Tibial nerve (tissue), 3 donors: ENCODE measurements around the gene EPG5.

Source experiments
- POLR2A ChIP-seq, 2 donors: fragments of 450-650 bp; IDR thresholded peaks; one replicate each; pipeline ENCODE4 v1.6.1; 2017; ENCODE audit warnings: antibody characterized with exemption in 2 of 2, mild to moderate bottlenecking in 2 of 2, moderate library complexity in 2 of 2
- TF ChIP-seq, protein P1 (sequence below), 5 experiments: fragments of 200-600 bp in 3 of 5; fragments of 450-650 bp in 2 of 5; sonication (generic) in 3 of 5; IDR thresholded peaks; one replicate each; pipeline ENCODE4 v1.5.1; 2016 to 2019; ENCODE audit warnings: antibody characterized with exemption in 5 of 5, mild to moderate bottlenecking in 3 of 5, moderate library complexity in 2 of 5

- TF ChIP-seq POLR2A (IDR thresholded peaks at IDR 0.05): no peak
- TF ChIP-seq, protein P1, sequence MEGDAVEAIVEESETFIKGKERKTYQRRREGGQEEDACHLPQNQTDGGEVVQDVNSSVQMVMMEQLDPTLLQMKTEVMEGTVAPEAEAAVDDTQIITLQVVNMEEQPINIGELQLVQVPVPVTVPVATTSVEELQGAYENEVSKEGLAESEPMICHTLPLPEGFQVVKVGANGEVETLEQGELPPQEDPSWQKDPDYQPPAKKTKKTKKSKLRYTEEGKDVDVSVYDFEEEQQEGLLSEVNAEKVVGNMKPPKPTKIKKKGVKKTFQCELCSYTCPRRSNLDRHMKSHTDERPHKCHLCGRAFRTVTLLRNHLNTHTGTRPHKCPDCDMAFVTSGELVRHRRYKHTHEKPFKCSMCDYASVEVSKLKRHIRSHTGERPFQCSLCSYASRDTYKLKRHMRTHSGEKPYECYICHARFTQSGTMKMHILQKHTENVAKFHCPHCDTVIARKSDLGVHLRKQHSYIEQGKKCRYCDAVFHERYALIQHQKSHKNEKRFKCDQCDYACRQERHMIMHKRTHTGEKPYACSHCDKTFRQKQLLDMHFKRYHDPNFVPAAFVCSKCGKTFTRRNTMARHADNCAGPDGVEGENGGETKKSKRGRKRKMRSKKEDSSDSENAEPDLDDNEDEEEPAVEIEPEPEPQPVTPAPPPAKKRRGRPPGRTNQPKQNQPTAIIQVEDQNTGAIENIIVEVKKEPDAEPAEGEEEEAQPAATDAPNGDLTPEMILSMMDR (IDR thresholded peaks at IDR 0.05): no peak
These were observed 46.8 kb downstream of the EPG5 start for GRCh38 chr18:45920367-45920766.
